22Rv1 (cell line): ENCODE data around the gene PLXNA4.

Experiments used
- H3K27ac ChIP-seq: fragments of 450-650 bp; 2 replicates; pipeline ENCODE4 v1.5.1; 2017
- ZFX ChIP-seq: fragments of 450-650 bp; IDR thresholded peaks from 2 replicates; pipeline ENCODE4 v1.6.1; 2017; ENCODE audit warnings: antibody characterized with exemption, borderline replicate concordance
- TF ChIP-seq, protein P1 (sequence below): fragments of 450-650 bp; IDR thresholded peaks from 2 replicates; pipeline ENCODE4 v1.5.1; 2017; ENCODE audit warnings: mild to moderate bottlenecking

PLXNA4 gene

DNA sequence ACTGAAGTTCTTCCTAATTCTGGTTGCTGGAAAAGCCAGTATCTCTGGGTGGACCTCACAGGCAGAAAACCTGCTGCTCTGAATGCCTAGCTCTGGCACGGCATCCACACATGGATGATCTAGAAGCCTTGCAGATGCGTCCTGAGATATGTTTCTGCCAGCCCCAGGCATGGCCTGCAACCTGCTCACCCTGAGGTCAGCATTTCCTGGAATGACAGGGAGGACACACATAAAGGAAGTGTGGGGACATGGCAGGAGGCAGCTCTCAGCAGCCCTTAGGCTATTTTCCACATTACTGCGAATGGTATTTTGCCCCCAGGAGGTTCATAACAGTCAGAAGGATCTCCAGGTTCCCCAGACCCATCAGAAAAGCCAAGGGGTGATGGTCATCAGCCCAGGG, 23.2 kb downstream of the PLXNA4 start:
- no peak for TF ChIP-seq ZFX
- TF ChIP-seq, protein P1, sequence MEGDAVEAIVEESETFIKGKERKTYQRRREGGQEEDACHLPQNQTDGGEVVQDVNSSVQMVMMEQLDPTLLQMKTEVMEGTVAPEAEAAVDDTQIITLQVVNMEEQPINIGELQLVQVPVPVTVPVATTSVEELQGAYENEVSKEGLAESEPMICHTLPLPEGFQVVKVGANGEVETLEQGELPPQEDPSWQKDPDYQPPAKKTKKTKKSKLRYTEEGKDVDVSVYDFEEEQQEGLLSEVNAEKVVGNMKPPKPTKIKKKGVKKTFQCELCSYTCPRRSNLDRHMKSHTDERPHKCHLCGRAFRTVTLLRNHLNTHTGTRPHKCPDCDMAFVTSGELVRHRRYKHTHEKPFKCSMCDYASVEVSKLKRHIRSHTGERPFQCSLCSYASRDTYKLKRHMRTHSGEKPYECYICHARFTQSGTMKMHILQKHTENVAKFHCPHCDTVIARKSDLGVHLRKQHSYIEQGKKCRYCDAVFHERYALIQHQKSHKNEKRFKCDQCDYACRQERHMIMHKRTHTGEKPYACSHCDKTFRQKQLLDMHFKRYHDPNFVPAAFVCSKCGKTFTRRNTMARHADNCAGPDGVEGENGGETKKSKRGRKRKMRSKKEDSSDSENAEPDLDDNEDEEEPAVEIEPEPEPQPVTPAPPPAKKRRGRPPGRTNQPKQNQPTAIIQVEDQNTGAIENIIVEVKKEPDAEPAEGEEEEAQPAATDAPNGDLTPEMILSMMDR = no peak
- no peak overlapping the region for H3K27ac ChIP-seq

DNA sequence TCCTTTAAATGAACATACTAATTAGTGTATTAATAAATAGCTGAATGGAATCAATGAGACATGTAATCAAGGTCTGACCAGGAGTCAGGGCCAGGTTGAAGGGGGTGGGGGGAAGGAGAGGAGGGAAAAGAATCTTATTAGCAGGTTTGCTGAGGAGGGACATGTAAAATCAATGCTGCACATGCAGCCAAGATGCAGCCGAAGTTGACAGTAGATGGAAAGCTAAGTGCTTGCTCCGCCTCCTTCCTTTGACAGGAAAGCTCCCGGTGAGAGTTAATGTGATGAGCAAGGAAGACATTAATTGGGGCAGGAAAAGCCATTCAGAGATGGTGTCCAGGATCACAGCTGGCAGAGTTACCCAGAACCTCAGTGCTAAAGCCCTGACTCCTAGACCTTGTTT, 24.4 kb downstream of the PLXNA4 start:
- TF ChIP-seq ZFX = no peak
- TF ChIP-seq, protein P1 = no peak
- H3K27ac ChIP-seq = no peak overlapping the region

DNA sequence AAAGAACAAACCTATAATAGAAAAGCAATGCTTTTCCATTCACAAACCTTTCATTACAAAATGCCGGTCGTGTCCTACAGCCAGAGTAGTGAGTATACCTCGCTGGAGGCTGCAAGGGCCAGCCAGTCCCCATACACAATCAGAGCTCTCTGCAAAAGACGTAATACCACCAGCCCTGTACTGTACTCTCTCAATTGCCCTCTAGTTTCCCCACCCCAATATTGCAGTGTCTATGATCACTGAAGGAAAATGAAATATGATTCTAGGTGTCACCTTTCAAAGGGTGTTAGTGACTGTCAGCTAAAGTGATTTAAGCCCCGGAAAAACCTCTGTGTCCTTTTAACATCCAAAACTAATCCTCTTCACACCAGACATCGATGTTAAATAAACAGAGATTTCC, 24.8 kb downstream of the PLXNA4 start:
- no peak overlapping the region for H3K27ac ChIP-seq
- TF ChIP-seq, protein P1 = no peak
- no peak for TF ChIP-seq ZFX

DNA sequence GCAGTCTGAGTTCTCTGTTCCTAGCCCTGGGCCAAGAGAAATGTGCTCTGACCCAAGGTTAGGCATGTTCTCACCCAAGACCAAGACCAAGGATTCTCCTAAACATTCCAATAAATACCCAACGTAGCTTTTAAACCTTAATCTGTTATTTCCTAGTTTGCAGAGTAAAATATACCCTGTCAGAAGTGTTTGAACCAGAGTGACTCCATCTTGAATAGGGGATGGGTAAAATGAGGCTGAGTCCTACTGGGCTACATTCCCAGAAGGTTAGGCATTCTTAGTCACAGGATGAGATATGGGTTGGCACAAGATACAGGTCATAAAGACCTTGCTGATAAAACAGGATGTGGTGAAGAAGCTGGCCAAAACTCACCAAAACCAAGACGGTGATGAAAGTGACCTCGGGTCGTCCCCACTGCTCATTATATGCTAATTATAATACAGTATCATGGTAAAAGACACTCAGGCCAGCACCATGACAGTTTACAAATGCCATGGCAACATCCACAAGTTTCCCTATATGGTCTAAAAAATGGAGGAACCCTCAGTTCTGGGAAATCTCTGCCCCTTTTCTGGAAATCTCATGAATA, 27.7 kb downstream of the PLXNA4 start:
- TF ChIP-seq, protein P1 = no peak
- no peak for TF ChIP-seq ZFX
- no peak overlapping the region for H3K27ac ChIP-seq

DNA sequence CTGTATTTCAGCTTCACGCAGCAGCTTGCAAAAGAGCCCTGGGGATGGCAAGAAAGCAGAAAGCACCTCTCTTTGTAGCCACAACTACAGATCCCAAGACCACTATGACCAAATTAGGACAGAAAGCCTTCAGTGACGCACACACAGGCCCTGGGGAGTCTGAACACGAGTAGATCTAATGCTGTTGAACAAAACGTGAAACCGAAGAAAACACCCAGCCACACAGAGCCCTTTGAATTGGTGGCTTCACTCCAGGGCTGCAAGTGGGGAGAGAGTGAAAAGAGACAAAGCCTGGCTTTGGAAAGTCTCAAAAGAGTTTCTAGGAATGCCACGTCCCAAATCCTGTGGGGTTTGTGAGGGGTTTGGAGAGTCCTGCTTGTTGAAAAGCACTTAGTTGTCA, 28.4 kb downstream of the PLXNA4 start:
- no peak overlapping the region for H3K27ac ChIP-seq
- TF ChIP-seq, protein P1 = no peak
- TF ChIP-seq ZFX = no peak

DNA sequence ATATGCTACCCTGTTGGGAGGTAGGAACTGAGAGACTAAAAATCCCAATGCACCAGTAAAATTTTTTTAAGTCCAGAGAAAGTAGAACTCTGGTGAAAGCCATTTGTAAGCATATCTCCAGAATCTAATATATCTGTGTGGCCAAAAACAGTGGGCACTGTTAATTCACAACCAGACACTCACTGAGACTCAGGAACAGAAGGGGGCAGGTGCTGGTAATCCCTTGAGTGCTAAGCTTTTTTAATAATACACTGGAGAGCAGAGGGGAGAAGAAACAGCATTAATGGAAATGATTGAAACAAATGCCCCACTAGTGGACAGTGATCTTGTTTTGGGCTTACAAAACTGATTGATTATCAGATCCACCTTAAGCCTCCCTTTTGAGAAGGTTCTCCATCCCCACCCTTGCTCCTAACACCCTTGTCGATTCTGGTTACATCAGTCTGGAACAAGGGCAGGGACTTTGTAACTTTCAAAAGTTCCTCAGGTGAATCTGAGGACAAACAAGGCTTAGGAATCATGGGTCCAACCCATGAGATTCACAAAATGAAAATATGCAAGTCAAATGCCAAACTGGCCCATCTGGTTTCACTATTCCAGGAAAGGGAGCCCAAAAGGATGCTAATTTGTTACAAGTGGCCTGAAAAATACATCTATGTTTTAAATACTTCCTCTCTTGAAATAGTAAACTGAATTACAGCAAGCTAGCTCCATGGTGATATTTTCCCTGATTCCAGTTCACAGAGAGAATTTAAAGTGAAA, 29.7 kb downstream of the PLXNA4 start:
- no peak overlapping the region for H3K27ac ChIP-seq
- TF ChIP-seq, protein P1 = no peak
- TF ChIP-seq ZFX = no peak

DNA sequence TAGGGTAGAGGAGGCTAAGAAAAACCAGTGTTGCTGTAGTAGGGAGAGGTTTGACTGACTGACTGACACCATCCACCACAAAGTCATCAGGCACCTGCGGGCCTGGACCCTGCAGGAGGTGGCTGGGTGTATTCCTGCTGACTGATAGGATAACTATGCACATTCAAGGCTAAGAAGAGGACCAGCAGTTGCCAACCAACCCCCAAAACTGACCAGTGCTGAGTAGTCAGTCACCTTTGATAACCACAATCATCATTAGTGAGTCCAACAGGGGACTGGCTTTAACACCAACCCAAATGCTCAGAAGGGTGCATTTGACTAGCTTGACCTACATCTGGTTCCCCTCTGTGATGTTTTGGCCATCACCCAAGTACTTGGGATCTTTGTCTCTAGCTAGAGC, 30.5 kb downstream of the PLXNA4 start:
- TF ChIP-seq, protein P1 = no peak
- no peak for TF ChIP-seq ZFX
- H3K27ac ChIP-seq = no peak overlapping the region
